DOHH2 (cell line): ENCODE data around the gene PLA2G4A.

Experiments
- H3F3A ChIP-seq: fragments of 200-600 bp; sonication (generic), shearing (Covaris generic); 2 replicates; pipeline ENCODE4 v1.6.0; 2016; ENCODE audit warnings: antibody characterized with exemption, mild to moderate bottlenecking; ENCODE audit not compliant: control insufficient read depth, insufficient read depth
- H3K27ac ChIP-seq: fragments of 200-600 bp; sonication (generic); 2 replicates; pipeline ENCODE4 v1.5.1; 2014; ENCODE audit warnings: low read depth, mild to moderate bottlenecking, low read length, moderate library complexity
- H3K27me3 ChIP-seq: fragments of 200-600 bp; sonication (generic); 2 replicates; pipeline ENCODE4 v1.6.1; 2014; ENCODE audit warnings: mild to moderate bottlenecking, low read length, mixed read lengths; ENCODE audit not compliant: control insufficient read depth
- H3K36me3 ChIP-seq: fragments of 200-600 bp; sonication (generic); 2 replicates; pipeline ENCODE4 v1.6.1; 2014; ENCODE audit warnings: mild to moderate bottlenecking, low read length, moderate library complexity, mixed read lengths; ENCODE audit not compliant: control insufficient read depth
- H3K4me1 ChIP-seq: fragments of 200-600 bp; sonication (generic); 2 replicates; pipeline ENCODE4 v1.6.1; 2014; ENCODE audit warnings: mild to moderate bottlenecking, low read length, mixed read lengths; ENCODE audit not compliant: control insufficient read depth
- H3K4me2 ChIP-seq: fragments of 200-600 bp; sonication (generic); 2 replicates; pipeline ENCODE4 v1.6.0; 2014; ENCODE audit warnings: mild to moderate bottlenecking, low read length, moderate library complexity
- H3K4me3 ChIP-seq: fragments of 200-600 bp; sonication (generic); 2 replicates; pipeline ENCODE4 v1.5.1; 2014; ENCODE audit warnings: mild to moderate bottlenecking, low read length, mixed read lengths
- H3K79me2 ChIP-seq: fragments of 200-600 bp; sonication (generic); 2 replicates; pipeline ENCODE4 v1.6.1; 2014; ENCODE audit warnings: mild to moderate bottlenecking, low read length, mixed read lengths; ENCODE audit not compliant: control insufficient read depth
- H3K9me2 ChIP-seq: fragments of 200-600 bp; sonication (generic); replicated peaks from 2 replicates; pipeline ENCODE4 v1.6.1; 2014; ENCODE audit warnings: mild to moderate bottlenecking, low read length, mixed read lengths; ENCODE audit not compliant: control insufficient read depth
- H3K9me3 ChIP-seq: fragments of 200-600 bp; sonication (generic); 2 replicates; pipeline ENCODE4 v1.6.1; 2014; ENCODE audit warnings: antibody characterized with exemption, low read length, mixed read lengths; ENCODE audit not compliant: control insufficient read depth, insufficient read depth
- H4K20me1 ChIP-seq: fragments of 200-600 bp; sonication (generic); 2 replicates; pipeline ENCODE4 v1.6.0; 2014; ENCODE audit warnings: low read depth, mild to moderate bottlenecking, antibody characterized with exemption, low read length, moderate library complexity; ENCODE audit not compliant: control insufficient read depth, insufficient read depth
- EZH2phosphoT487 ChIP-seq: fragments of 200-600 bp; sonication (generic); IDR thresholded peaks from 2 replicates; pipeline ENCODE4 v1.6.1; 2017; ENCODE audit warnings: borderline replicate concordance, mild to moderate bottlenecking, antibody characterized with exemption, low read length, moderate library complexity, mixed read lengths
- TF ChIP-seq, protein P1 (sequence below): fragments of 200-600 bp; sonication (generic); IDR thresholded peaks from one replicate; pipeline ENCODE4 v1.5.1; 2014; ENCODE audit warnings: antibody characterized with exemption, mild to moderate bottlenecking, low read depth, low read length; ENCODE audit not compliant: poor library complexity, severe bottlenecking

Gene PLA2G4A

DNA sequence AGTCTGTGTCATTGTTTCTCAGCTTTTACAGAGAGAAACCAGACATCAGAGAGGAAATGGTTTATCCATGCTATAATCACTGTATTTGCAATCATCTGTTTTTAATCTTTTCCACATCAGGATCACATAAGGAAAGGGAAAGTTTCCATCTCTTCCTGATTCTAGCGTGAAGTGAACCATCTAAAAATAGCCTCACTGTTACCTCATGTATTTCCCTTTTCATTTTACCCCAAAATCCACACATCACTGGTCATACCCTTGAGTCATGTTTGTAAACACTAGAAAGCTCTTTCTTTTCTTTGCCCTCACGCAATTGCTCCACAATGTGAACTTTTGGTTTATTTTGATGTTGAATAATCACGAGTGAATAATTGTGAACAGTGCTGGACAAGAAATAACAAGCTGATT is 146.0 kb downstream of the PLA2G4A start:
- H3K9me2 ChIP-seq = no peaks in the 10 kb centered on the region
- H3K9me3 ChIP-seq = no peaks in the 10 kb centered on the region
- H3F3A ChIP-seq = no peaks in the 10 kb centered on the region
- no peaks in the 10 kb centered on the region for H4K20me1 ChIP-seq
- H3K4me3 ChIP-seq = no peak overlapping the region
- no peak overlapping the region for H3K4me2 ChIP-seq
- no peaks in the 10 kb centered on the region for H3K36me3 ChIP-seq
- H3K79me2 ChIP-seq = no peaks in the 10 kb centered on the region
- H3K27me3 ChIP-seq = no peaks in the 10 kb centered on the region
- no peak overlapping the region for H3K27ac ChIP-seq
- TF ChIP-seq, protein P1, sequence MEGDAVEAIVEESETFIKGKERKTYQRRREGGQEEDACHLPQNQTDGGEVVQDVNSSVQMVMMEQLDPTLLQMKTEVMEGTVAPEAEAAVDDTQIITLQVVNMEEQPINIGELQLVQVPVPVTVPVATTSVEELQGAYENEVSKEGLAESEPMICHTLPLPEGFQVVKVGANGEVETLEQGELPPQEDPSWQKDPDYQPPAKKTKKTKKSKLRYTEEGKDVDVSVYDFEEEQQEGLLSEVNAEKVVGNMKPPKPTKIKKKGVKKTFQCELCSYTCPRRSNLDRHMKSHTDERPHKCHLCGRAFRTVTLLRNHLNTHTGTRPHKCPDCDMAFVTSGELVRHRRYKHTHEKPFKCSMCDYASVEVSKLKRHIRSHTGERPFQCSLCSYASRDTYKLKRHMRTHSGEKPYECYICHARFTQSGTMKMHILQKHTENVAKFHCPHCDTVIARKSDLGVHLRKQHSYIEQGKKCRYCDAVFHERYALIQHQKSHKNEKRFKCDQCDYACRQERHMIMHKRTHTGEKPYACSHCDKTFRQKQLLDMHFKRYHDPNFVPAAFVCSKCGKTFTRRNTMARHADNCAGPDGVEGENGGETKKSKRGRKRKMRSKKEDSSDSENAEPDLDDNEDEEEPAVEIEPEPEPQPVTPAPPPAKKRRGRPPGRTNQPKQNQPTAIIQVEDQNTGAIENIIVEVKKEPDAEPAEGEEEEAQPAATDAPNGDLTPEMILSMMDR = no peak
- no peak for TF ChIP-seq EZH2phosphoT487
- no peaks in the 10 kb centered on the region for H3K4me1 ChIP-seq

DNA sequence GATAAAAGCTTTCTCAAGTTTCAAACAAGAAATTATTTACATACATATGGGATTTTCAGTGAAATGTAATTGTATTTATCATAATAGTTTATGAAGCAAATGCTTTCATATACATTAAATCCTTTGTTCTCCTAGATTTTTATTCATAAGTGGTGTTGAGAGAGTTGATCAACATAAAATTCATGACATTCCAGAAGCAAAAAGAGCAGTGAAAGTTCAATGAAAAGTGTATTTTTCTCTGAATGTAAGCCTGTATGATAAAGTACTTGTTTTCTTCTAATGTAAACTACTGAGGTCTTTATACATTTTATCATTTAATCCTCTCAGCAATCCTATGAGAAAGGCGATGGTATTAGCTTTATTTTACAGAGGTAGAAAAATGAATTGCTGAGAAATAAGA is 146.5 kb downstream of the PLA2G4A start:
- Histone ChIP-seq H3F3A (no peaks in the 10 kb centered on the region), H3K4me3 (no peak overlapping the region), H3K36me3 (no peaks in the 10 kb centered on the region), H3K27me3 (no peaks in the 10 kb centered on the region), H3K4me1 (no peaks in the 10 kb centered on the region), H3K9me3 (no peaks in the 10 kb centered on the region), H3K9me2 (no peaks in the 10 kb centered on the region), H3K27ac (no peak overlapping the region), H3K4me2 (no peak overlapping the region), H4K20me1 (no peaks in the 10 kb centered on the region), H3K79me2 (no peaks in the 10 kb centered on the region)
- TF ChIP-seq EZH2phosphoT487 = no peak
- TF ChIP-seq, protein P1 = no peak

DNA sequence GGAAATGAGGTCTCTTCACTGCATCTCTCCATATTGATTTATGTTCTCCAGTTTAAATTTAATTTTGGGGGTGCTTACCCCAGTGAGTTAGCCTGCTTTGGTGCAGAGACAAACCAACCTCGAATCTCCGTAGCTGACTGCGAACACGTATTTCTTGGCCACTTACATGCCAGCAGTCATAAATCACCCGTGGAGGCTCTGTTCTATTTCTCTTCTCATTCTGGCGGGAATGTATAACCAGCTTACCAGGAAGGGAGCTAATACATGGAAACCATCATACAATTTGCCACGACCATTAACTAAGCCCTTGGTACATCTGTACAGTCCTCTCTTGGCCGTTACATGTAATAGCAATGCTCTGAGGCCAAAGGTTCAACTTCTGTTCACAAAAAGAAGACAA is 148.0 kb downstream of the PLA2G4A start:
- no peak overlapping the region for H3K4me3 ChIP-seq
- no peaks in the 10 kb centered on the region for H3K27me3 ChIP-seq
- no peaks in the 10 kb centered on the region for H3K9me2 ChIP-seq
- H3F3A ChIP-seq = no peaks in the 10 kb centered on the region
- no peak overlapping the region for H3K27ac ChIP-seq
- no peaks in the 10 kb centered on the region for H3K79me2 ChIP-seq
- H3K36me3 ChIP-seq = no peaks in the 10 kb centered on the region
- no peaks in the 10 kb centered on the region for H4K20me1 ChIP-seq
- H3K4me2 ChIP-seq = no peak overlapping the region
- H3K9me3 ChIP-seq = no peaks in the 10 kb centered on the region
- TF ChIP-seq, protein P1 = no peak
- no peak for TF ChIP-seq EZH2phosphoT487
- no peaks in the 10 kb centered on the region for H3K4me1 ChIP-seq
